NCI-H128 (cell line): Measurements from ENCODE around the gene OIT3.

ENCODE experiments used
- DNase-seq: peaks from one replicate; lab custom pipeline; 2025; ENCODE audit not compliant: unreplicated experiment; lab: John Stamatoyannopoulos, UW

OIT3 gene

DNA sequence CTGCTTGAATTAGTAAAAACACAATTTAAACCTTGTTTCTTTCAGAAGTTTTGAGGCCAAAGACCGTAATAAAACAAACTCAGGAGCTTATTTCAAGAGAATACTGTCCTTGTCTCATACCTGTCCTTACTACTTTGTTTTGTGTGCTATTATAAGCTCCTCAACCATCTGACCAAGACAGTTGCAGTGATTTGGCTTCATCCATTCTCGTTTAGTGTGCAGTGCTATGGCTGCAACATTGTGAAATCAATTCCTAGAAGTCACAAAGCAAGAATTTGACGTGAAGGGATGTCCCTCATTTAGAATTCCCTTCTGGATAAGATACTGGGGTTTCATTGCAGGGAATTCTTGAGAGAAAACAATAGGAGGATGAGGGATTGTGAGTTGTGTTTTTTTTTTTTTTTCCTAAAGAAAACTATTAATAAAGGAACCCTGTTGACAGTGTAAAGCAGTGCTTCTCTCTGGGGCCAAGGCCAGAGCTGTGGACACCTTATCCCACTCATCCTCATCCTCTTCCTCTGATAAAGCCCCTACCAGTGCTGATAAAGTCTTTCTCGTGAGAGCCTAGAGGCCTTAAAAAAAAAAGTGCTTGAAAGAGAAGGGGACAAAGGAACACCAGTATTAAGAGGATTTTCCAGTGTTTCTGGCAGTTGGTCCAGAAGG is at the start of gene OIT3:
Gene OIT3, plus strand, starts transcription at position 604 of the 663 bp plus-strand sequence. CDS start 60 bp downstream, outside the sequence.
- DNase-seq: no peak

DNA sequence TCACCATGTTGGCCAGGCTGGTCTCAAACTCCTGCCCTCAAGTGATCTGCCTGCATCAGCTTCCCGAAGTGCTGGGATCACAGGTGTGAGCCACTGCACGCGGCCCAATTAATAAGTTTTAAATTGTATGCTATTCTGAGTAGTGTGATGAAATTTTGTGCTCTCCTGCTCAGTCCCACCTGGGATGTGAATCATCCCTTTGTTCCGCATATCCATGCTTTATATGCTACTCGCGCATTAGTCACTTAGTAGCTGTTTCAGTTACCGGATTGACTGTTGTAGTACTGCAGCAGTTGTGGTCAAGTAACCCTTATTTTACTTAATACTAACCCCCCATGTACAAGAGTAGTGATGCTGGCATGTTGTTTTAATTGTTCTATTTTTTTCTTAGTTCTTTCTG is 47.3 kb upstream of the OIT3 start:
- DNase-seq: no peak

DNA sequence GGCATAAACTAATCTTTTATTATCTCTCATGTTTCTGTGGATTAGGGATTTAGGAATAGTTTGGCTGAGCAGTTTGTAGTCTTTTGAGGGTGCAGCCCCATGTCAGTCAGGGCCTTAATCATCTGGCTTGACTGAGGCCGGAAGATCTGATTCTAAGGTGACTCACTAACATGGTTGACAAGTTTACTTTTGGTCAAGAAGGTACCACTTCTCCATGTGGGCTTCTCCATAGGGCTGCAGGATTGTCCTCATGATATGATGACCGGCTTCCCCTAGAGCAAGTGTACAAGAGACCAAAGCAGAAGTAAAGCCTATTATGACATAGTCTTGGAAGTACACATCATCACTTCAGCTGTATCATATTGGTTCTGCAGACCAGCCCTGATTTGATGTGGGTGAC is 45.9 kb upstream of the OIT3 start:
- no peak for DNase-seq

DNA sequence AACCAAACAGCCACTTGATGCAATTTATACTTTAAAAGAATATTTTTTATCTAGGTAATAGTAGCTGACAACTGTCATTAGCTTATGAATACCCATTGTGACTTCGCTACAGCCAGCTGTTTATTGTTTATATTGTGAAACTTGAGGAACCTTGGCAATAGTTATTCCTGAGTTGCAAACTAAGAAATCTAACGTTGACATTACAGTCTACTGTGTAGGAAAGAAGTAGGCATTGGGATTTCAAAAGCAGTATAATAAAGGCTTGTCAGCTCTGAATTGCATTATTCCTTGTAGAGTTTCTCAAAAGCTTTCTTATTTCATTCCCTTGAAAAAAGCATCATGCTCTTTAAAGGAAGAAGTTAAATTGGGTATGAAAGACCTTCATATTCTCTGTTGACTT is 42.7 kb upstream of the OIT3 start:
- DNase-seq: no peak

DNA sequence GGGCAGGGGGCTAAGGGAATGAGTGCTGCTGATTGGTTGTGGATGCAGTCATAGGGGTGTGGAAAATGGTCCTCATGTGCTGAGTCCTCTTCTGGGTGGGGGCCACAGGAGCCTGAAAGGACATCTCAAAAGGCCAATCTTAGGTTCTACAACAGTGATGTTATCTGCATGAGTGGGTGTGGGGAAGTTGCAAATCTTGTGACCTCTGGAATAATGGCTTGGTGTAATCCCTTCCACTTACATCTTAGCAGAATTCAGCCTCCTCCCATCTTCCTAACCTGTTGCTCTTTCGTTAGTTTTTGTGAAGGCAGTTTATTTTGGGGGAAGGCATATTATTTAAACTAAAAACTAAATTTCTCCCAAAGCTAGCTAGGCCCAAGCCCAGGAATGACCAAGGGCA is 42.0 kb upstream of the OIT3 start:
- no peak for DNase-seq

DNA sequence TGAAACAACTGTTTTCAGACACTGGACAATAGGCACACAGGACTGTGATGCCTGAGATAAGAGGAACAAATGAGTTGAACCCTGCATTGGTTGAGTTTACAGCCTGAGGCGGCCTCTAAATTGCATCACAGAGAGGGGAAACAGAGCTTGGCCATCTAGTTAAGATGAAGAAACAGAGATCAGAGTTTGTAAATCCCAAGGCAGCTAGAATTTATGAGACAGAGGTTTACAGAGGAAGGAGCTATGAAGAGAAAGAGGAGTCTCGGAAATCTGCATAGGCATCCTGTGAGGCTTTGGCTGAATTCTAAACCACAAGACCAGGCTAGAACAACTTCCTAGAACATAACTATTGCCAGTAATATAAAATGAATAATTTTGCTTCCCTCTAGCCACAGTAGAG is 41.0 kb upstream of the OIT3 start:
- DNase-seq: no peak

DNA sequence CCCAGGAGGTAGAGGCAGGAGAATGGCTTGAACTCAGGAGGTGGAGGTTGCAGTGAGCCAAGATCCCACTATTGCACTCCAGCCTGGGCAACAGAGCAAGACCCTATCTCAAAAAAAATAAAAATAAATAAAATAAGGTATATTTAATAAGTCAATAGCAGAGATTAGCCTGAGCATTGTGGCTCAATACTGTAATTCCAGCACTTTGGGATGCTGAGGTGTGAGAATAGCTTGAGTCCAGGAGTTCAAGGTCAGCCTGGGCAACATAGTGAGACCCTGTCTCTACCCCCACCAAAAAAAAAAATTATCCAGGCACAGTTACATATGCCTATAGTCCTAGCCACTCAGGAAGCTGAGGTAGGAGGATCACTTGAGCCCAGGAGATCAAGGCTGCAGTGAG is 38.4 kb upstream of the OIT3 start:
- DNase-seq: no peak

DNA sequence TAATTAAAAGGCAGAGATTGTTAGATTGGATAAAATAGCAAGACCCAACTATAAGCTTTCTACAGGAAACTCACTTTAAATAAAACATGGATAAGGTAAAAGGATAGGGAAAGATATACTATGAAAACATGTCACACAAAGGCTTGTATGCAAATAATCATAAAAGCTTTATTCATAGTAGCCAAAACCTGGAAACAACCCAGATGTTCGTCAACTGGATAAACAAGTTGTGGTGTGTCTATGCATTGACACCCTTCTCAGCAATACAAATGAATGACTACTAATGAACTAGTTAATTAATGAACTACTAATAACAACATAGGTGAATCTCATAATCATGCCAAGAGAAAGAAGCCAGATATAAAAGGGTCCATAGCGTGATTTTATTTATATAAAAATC is 37.7 kb upstream of the OIT3 start:
- no peak for DNase-seq

DNA sequence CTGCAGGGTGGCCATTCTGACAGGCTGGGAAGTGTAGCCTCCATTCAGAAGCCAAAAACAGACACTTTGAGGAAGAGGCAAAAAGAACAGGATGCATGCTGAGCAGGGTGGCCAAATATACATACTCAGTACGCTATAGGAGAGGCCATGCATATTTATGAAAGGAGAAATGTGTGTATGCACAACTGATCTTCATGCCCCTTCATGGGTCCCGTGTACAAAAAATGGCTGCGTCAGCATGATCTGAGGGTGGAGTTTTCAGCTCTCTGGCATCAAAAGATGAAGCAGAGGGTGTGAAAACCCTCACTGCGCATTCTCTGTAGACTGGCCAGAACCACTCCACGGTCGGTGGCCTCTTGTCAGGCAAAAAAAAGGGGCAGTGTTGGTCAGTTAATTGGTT is 35.5 kb upstream of the OIT3 start:
- no peak for DNase-seq

DNA sequence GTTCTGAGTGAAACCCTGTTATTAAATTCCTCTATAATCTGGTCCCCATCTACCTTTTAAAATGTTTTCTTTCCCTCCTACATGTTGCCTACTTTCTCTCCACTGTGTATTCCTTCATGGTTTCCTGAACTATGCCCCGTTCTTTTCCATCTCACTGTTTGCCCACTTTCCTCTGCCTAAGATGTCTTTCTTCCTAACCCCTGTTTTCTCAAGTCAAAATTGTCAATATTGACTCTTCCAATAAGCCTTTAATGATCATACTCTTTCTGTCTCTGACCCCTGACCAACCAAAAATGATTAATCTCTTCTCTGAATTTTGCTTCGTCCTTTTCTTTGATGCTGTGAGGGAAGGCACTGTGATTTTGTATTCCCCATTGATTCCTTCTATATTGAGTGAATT is 30.6 kb upstream of the OIT3 start:
- no peak for DNase-seq

DNA sequence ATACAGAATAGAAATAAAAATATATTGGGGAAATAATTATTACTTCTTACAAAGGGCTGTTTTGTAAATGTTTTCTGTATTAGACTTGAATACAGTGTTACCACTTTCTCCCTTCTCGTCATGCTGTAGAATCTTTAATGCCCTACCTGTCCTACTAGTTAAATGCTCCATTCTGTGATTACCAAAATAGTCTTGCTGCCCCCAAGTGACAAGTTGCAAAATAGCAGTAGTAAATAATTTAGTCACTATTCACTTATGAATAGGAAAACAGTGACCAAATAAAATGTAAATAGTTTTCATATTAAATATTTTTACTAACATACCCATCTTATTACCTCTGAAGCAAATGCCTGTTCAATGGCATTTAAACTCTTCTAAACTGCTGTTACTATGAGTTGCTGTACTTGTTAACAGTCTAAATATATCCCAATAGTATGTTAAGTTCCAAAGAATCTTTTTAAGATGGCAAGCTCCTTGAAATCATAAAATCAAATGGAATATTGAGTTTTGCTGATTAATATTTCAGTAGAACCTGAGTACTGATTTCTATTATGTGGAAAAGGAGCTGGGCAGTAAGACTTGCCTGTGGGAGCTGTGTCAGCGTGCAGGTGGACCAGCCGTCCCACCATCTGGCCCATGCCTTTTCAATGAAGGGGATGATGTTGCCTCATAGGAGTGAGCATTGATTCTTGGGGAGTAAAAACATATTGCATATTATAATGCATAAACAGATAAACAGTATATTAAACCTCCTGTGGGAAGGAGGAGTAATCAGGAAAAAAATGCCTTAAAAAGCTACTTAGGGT is 18.1 kb upstream of the OIT3 start:
- DNase-seq: no peak

DNA sequence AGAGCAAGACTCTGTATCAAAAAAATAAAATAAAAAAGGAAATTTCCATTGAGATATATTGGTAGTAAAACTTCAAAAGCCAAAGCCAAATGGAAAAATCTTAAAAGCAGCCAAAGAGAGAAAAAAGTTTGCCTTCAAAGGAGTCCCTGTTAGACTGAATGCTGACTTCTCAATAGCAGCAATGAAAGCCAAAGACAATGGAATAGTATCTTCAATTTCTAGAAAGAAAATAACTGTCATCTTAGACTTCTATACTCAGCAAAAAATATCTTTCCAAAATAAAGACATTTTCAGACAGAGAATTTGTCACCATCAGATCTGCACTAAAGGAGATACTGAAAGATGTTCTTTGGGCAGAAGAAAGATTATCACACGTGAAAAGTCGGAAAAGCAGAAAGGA is 14.3 kb upstream of the OIT3 start:
- DNase-seq: no peak

DNA sequence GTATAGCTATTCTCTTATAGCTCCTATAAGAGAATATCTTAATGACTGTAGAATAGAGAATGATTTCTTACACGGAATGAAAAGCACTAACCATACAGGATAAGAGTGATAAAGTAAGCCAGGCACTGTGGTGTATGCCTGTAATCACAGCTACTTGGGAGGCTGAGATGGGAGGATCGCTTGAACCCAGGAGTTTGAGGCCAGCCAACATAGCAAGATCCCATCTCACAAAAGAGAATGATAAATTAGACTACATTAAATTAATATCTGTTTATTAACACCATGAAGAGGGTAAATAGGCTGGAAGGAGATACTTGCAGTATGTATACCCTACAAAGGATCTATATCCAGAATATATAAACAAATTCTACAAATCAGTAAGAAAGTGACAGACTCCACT is 12.2 kb upstream of the OIT3 start:
- no peak for DNase-seq

DNA sequence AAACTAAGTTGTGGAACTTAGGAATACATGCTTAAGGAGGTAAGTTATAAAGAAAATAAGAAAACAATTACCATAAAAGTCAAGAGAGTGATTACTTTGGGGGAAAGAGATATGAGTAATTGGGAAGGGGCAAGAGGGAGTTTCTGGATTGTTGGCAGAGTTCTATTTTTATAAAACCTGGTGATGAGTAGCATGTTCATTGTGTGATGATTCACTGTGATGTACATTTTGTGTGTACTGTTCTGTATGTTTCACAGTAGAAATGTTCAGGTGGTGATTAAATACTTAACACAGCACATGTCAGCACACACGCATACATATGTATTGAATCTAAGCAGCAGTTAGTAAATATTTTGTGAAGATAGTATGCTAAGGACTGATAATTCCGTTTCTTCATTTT is 9.7 kb upstream of the OIT3 start:
- DNase-seq: no peak

DNA sequence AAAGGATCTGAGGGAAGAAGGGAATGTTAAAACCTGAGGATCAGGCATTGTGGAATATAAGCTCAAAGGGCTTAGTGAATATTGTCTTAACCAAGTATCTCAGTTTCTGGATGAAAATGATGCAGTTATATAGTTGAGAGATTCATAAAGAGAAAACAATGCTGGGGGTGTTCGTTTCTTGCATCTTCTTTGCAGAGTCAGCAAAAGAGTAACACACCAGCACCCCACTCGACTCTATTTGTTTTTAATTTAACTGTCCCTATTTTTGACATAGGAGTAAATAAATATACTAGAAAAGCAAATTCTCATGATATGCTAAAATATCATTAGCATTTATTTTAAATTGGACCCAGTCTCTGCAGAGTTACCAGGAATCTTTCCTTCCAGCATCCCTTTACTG is 7.6 kb upstream of the OIT3 start:
- DNase-seq: no peak

DNA sequence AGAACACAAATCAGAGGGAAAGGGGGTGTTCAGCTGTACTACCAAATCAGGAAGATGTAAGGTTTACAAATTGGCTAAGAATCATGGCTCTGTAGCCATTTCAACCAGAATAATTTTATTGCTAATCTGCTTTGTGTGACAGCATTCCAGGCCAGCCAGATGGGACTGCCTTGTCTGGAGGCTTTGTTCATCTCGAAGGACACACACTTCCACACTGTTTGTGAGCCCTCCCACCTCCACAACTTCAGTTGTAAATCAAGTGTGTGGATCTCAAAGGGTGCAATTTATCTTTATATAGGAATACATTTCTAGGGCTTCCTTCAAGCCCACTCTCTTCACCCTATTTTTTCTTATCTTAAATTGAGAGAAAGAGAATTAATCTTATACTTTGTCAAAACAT is 6.9 kb upstream of the OIT3 start:
- no peak for DNase-seq

DNA sequence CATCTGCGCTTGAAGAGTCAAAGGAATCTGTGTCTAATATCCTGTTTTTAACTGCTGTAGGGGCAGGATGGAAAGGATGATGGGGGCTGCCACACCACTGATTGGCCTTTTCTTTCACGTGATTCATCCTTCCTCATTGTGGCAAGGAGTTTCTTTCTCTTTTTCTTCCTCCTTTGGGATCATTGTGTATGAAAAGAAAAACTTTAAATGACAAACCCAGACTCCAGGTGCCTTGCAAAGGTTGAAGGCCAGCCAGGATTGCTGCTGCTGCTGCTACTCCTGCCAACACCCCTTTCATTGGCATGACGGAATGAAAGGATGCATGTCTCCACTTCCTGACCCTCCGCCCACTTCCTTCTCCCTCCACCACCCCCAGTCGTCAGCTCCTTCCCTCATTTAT is 6.5 kb upstream of the OIT3 start:
- no peak for DNase-seq

DNA sequence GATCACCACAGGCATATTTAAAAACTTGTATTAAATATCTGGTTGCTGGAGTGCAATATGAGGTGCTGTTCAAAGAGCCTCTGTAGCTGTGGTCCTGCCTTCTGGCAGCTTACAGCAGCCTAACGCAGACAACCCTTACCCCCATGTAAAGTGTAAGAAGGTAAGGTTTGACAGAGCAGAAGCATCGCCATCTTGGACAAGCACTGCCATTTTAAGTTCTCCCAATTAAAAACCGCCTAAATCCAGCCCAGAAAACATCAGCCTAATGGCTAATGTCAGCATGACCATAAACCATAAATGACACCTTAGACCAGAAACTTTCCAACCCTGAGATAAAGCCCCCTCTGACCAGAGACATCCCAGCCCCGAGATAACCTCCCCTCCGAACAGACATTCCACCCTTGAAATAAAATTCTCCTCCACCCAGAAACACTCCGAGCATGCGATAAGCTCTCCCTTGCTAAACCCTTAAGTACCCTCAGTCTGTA is 5.3 kb upstream of the OIT3 start:
- no peak for DNase-seq

DNA sequence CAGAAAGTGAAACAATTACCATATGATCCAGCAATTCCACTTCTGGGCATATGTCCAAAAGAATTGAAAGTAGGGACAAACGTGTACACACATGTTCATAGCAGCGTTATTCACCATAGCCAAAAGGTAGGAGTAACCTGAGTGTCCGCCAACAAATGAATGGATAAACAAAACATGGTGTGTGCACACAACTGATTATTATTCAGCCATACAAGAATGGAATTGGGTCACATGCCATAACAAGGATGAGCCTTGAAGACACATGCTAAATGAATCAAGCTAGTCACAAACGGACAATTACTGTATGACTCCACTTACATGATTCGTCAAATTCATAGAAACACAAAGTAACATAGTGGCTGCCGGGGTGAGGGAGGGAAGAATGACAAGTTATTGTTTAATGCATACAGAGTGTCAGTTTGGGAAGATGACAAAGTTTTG is 4.1 kb upstream of the OIT3 start:
- DNase-seq: no peak

DNA sequence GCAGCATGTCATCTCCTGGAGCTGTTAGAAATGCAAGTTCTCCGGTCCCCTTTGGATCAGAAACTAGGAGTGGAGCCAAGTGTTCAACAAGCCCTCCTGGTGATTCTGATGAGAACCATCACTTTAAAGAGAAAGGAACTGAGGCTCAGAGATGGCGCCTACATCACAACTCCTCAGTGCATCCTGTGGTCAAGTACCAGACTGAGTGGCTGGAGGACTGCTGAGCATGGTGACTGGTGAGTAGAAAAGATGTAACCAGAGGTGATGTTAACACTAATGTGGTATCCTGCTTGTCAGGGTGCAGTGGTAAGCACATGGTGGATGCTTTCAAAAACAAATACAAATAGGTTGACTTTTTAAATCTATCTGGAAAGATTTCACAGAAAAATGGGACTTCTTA is 3.5 kb upstream of the OIT3 start:
- DNase-seq: no peak

DNA sequence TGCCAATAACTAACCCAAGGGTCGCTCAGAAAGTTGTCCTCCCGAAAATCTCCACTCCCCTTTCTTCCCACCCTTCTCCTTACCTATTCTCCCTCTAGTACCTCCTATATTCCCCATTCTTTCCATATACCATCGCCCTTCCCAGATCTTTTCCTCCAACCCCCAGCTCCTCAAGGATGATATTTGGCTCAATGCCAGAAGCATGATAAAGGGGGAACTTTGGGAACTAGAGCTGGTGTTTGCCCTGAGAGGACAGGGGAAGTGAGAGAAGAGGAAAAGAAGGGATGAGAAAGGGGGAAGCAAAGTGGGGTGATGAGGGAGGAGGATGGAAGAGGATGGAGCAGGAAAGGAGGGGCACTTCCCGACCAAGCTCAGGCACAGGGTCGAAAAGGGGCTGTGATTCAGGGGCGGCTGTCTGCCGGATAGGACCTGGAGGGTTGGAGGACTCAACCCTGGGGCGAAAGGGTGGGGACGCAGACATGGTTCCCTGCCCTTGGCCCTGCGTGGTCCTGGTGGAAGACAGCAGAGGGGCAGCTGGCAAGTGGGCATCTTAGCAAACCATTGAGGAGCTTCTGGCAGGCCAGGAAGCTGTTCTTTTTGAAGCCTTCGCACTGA is 1.8 kb downstream of the OIT3 start:
- DNase-seq: no peak

DNA sequence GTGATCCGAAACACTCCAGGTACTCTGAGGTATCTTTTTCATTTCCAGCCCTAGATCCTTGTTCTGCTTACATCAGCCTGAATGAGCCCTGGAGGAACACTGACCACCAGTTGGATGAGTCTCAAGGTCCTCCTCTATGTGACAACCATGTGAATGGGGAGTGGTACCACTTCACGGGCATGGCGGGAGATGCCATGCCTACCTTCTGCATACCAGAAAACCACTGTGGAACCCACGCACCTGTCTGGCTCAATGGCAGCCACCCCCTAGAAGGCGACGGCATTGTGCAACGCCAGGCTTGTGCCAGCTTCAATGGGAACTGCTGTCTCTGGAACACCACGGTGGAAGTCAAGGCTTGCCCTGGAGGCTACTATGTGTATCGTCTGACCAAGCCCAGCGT is 5.1 kb downstream of the OIT3 start:
- DNase-seq: no peak
